ENCODE data around the gene OR7D2.
A peak's percentile ranks its signal among the peaks of the same experiment; 100 is the strongest.
"Not testable (repeated sequence)": the region's sequence is repeated elsewhere in the genome, so short reads cannot be mapped to it uniquely, and the experiment has no call there.

The OR7D2 gene
- 0 to 0.77 (median 0.34) reads per million in 4 donors for total RNA-seq

GRCh38 chr19:9178901-9179300 is at the start of gene OR7D2:
TSS of gene OR7D2 (plus strand) at chr19:9178979. CDS start at chr19:9185782, 6,803 bp downstream.
- no peak for DNase-seq

- DNase-seq = peak in 1 of 5 donors; percentile 7
Measured at GRCh38 chr19:9130965-9131364, 47.8 kb upstream of the OR7D2 start.

GRCh38 chr19:9132422-9132821 is 46.4 kb upstream of the OR7D2 start:
- no peak for DNase-seq

- no peak for DNase-seq
Measured at GRCh38 chr19:9139609-9140158, 39.1 kb upstream of the OR7D2 start.

- peak; percentile 75 to 91 (median 86) for DNase-seq
Measured at GRCh38 chr19:9140159-9140874, 38.5 kb upstream of the OR7D2 start, which contains the start of gene ZNF317. TSS of gene ZNF317 (plus strand) at chr19:9140397. CDS start at chr19:9156017, 15,620 bp downstream.

GRCh38 chr19:9144920-9145319 is 33.9 kb upstream of the OR7D2 start:
- DNase-seq = no peak

GRCh38 chr19:9146882-9147281 is 31.9 kb upstream of the OR7D2 start:
- DNase-seq = no peak

GRCh38 chr19:9148697-9149096 is 30.1 kb upstream of the OR7D2 start:
- no peak for DNase-seq

GRCh38 chr19:9149997-9150396 is 28.8 kb upstream of the OR7D2 start:
- DNase-seq = no peak

GRCh38 chr19:9150650-9151049 is 28.1 kb upstream of the OR7D2 start:
- no peak for DNase-seq

- no peak for DNase-seq
Measured at GRCh38 chr19:9151367-9151766, 27.4 kb upstream of the OR7D2 start.

- no peak for DNase-seq
Measured at GRCh38 chr19:9155591-9155990, 23.2 kb upstream of the OR7D2 start.

GRCh38 chr19:9156304-9156703 is 22.5 kb upstream of the OR7D2 start:
- no peak for DNase-seq

GRCh38 chr19:9159891-9160290 is 18.9 kb upstream of the OR7D2 start:
- DNase-seq = no peak

- DNase-seq = no peak
Measured at GRCh38 chr19:9161427-9161826, 17.4 kb upstream of the OR7D2 start.

- no peak for DNase-seq
Measured at GRCh38 chr19:9165261-9165660, 13.5 kb upstream of the OR7D2 start.

GRCh38 chr19:9166846-9167245 is 11.9 kb upstream of the OR7D2 start:
- DNase-seq = no peak

- DNase-seq = no peak
Measured at GRCh38 chr19:9171393-9171991, 7.3 kb upstream of the OR7D2 start.

GRCh38 chr19:9175326-9175725 is 3.5 kb upstream of the OR7D2 start:
- DNase-seq = no peak

- no peak for DNase-seq
Measured at GRCh38 chr19:9183000-9183399, 4.2 kb downstream of the OR7D2 start.

GRCh38 chr19:9187191-9187590 is 8.4 kb downstream of the OR7D2 start:
- no peak for DNase-seq

GRCh38 chr19:9189535-9189934 is 10.8 kb downstream of the OR7D2 start:
- no peak for DNase-seq

GRCh38 chr19:9198044-9198443 is 19.3 kb downstream of the OR7D2 start:
- not testable (repeated sequence) for DNase-seq

GRCh38 chr19:9205501-9206113 is 26.8 kb downstream of the OR7D2 start:
- peak; percentile 30 to 52 (median 38) for DNase-seq

Data from T-helper 1 cell (primary cell).